ENCODE measurements around the gene BMERB1. TPM values are rescaled to one million over a fixed set of nuclear protein-coding genes. Genes with fewer than 3 reads are reported as not detected.

BMERB1 gene
- polyA plus RNA-seq, 4 donors, result 40.0 to 44.3 (median 42.8) TPM

Other genes starting within 250 kb of the BMERB1 start
- gene NPIPA5, start 56.3 kb upstream of the BMERB1 start, polyA plus RNA-seq (ENCODE audit: insufficient read length in 4 of 4), result 10 to 100 TPM in 2 of 4 donors, 1 to 10 TPM in 2; 1.8 to 35.5 (median 16.5) TPM
- 10 to 100 TPM in 1 of 4 donors, 1 to 10 TPM in 3; 8.7 to 10.8 (median 9.4) TPM for gene MPV17L, start 38.8 kb upstream of the BMERB1 start, polyA plus RNA-seq (ENCODE audit: insufficient read length in 4 of 4)
- gene MARF1, start 208.6 kb downstream of the BMERB1 start, polyA plus RNA-seq (ENCODE audit: insufficient read length in 4 of 4), result 10 to 100 TPM; 45.5 to 64.0 (median 56.0) TPM
- 10 to 100 TPM; 38.8 to 43.4 (median 40.5) TPM for gene NDE1, start 215.7 kb downstream of the BMERB1 start, polyA plus RNA-seq (ENCODE audit: insufficient read length in 4 of 4)

All from right renal pelvis (tissue), 4 donors.